SK-N-SH treated with all-trans-retinoic acid at 6 μM for 48 hours (cell line): ENCODE data around the gene KNSTRN.

ENCODE experiments used
- ATAC-seq: fragments of 200-7000 bp; cut with Tn5 transposase; 3 replicates; pipeline ENCODE4 v1.9.1; 2020; ENCODE audit warnings: mild to moderate bottlenecking, moderate library complexity
- BACH2 ChIP-seq: fragments of 250-450 bp; sonication (Bioruptor Pico); IDR thresholded peaks from 2 replicates; pipeline ENCODE4 v1.9.0; 2021; ENCODE audit warnings: mild to moderate bottlenecking, borderline replicate concordance
- CREB5 ChIP-seq: fragments of 250-450 bp; sonication (Bioruptor Pico); IDR thresholded peaks from 2 replicates; pipeline ENCODE4 v1.5.1; 2020; ENCODE audit warnings: low read depth, mild to moderate bottlenecking, moderate library complexity
- CSDC2 ChIP-seq: fragments of 250-450 bp; sonication (Bioruptor Pico); IDR thresholded peaks from 2 replicates; pipeline ENCODE4 v1.5.0; 2020; ENCODE audit warnings: mild to moderate bottlenecking, moderate library complexity
- ESRRG ChIP-seq: fragments of 250-450 bp; sonication (Bioruptor Pico); IDR thresholded peaks from 2 replicates; pipeline ENCODE4 v1.6.1; 2021; ENCODE audit warnings: mild to moderate bottlenecking
- GLIS3 ChIP-seq: fragments of 250-450 bp; sonication (Bioruptor Pico); IDR thresholded peaks from 2 replicates; pipeline ENCODE4 v1.5.0; 2020; ENCODE audit warnings: mild to moderate bottlenecking, moderate library complexity
- ISL1 ChIP-seq: fragments of 250-450 bp; sonication (Bioruptor Pico); IDR thresholded peaks from 2 replicates; pipeline ENCODE4 v2.1.2; 2022; ENCODE audit warnings: mild to moderate bottlenecking, moderate library complexity
- OSR1 ChIP-seq: fragments of 250-450 bp; sonication (Bioruptor Pico); IDR thresholded peaks from 2 replicates; pipeline ENCODE4 v1.8.0; 2022; ENCODE audit warnings: moderate library complexity, mild to moderate bottlenecking, inconsistent platforms
- PPARA ChIP-seq: fragments of 250-450 bp; sonication (Bioruptor Pico); IDR thresholded peaks from 2 replicates; pipeline ENCODE4 v1.5.0; 2020; ENCODE audit warnings: mild to moderate bottlenecking, borderline replicate concordance
- RARB ChIP-seq: fragments of 250-450 bp; sonication (Bioruptor Pico); IDR thresholded peaks from 2 replicates; pipeline ENCODE4 v1.8.0; 2021; ENCODE audit warnings: mild to moderate bottlenecking, moderate library complexity
- SNAI2 ChIP-seq: fragments of 250-450 bp; sonication (Bioruptor Pico); IDR thresholded peaks from 2 replicates; pipeline ENCODE4 v1.5.0; 2020; ENCODE audit warnings: mild to moderate bottlenecking, moderate library complexity
- TCF4 ChIP-seq: fragments of 250-450 bp; sonication (Bioruptor Pico); IDR thresholded peaks from 2 replicates; pipeline ENCODE4 v1.8.0; 2021; ENCODE audit warnings: mild to moderate bottlenecking, moderate library complexity, borderline replicate concordance
- TOX ChIP-seq: fragments of 250-450 bp; sonication (Bioruptor Pico); IDR thresholded peaks from 2 replicates; pipeline ENCODE4 v1.8.0; 2021; ENCODE audit warnings: mild to moderate bottlenecking, moderate library complexity, borderline replicate concordance
- TSHZ2 ChIP-seq: fragments of 250-450 bp; sonication (Bioruptor Pico); IDR thresholded peaks from 2 replicates; pipeline ENCODE4 v1.5.0; 2020; ENCODE audit warnings: mild to moderate bottlenecking, moderate library complexity
- ZC3H10 ChIP-seq: fragments of 250-450 bp; sonication (Bioruptor Pico); IDR thresholded peaks from 2 replicates; pipeline ENCODE4 v1.5.1; 2021; ENCODE audit warnings: mild to moderate bottlenecking, moderate library complexity
- ZFP3 ChIP-seq: fragments of 250-450 bp; sonication (Bioruptor Pico); IDR thresholded peaks from 2 replicates; pipeline ENCODE4 v1.5.0; 2020; ENCODE audit warnings: mild to moderate bottlenecking, moderate library complexity
- ZFP30 ChIP-seq: fragments of 450-650 bp; formaldehyde crosslinking; IDR thresholded peaks from 2 replicates; pipeline ENCODE4 v1.5.0; 2022; ENCODE audit warnings: mild to moderate bottlenecking, moderate library complexity
- ZNF565 ChIP-seq: fragments of 450-650 bp; formaldehyde crosslinking; conservative IDR thresholded peaks from 2 replicates; pipeline ENCODE4 v1.5.0; 2020; ENCODE audit warnings: low read depth, mild to moderate bottlenecking, moderate library complexity
- ZNF70 ChIP-seq: fragments of 450-650 bp; formaldehyde crosslinking; IDR thresholded peaks from 2 replicates; pipeline ENCODE4 v1.5.0; 2020; ENCODE audit warnings: mild to moderate bottlenecking, moderate library complexity
- ZNF8 ChIP-seq: fragments of 450-650 bp; formaldehyde crosslinking; IDR thresholded peaks from 2 replicates; pipeline ENCODE4 v1.5.0; 2020; ENCODE audit warnings: mild to moderate bottlenecking, moderate library complexity

KNSTRN gene, protein sequence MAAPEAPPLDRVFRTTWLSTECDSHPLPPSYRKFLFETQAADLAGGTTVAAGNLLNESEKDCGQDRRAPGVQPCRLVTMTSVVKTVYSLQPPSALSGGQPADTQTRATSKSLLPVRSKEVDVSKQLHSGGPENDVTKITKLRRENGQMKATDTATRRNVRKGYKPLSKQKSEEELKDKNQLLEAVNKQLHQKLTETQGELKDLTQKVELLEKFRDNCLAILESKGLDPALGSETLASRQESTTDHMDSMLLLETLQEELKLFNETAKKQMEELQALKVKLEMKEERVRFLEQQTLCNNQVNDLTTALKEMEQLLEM

DNA sequence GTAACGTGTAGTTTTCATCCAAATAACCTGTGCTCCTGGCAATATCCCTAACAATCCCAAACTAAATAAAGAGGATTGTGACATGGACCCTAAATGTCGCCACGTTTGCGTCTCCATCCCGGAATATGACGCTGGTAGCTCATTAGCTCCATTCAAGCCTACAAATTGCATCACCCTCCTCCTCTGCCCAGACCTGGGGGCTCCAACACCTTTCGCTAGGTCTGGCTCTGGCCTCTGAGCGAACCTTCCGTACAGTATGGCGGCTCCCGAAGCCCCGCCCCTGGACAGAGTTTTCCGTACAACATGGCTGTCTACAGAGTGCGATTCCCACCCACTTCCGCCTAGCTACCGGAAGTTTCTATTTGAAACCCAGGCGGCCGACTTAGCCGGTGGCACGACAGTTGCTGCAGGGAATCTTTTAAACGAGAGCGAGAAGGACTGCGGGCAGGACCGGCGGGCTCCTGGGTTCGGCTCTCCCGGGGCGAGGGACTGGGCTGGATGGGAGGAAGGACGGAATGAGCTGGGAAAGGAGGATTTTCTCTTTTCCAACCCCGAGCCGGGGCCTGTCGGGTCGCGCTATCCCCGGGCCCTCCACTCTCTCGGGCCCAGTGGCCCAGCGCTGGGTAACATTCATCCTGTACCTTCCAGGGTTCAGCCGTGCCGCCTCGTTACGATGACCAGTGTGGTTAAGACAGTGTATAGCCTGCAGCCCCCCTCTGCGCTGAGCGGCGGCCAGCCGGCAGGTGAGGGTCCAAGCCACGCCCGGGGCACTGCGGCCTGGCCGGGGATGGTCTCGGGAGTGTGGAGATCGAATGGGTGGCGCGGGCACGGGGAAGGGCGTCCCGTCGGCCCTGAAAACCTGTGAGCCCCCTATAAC is at the start of gene KNSTRN:
Gene KNSTRN, plus strand, starts transcription at position 142 of the 877 bp plus-strand sequence. Its CDS starts 115 bp downstream, at position 257.
- ATAC-seq = peak; percentile 98
- TF ChIP-seq TSHZ2 (CRISPR knock-in tag) (0 out of 2 replicates have a peak, but pooled peaks have one; percentile 36), CREB5 (CRISPR knock-in tag) (no peak), CSDC2 (CRISPR knock-in tag) (no peak), GLIS3 (no peak), SNAI2 (CRISPR knock-in tag) (no peak), ZFP30 (CRISPR knock-in tag) (no peak), BACH2 (CRISPR knock-in tag) (no peak)

DNA sequence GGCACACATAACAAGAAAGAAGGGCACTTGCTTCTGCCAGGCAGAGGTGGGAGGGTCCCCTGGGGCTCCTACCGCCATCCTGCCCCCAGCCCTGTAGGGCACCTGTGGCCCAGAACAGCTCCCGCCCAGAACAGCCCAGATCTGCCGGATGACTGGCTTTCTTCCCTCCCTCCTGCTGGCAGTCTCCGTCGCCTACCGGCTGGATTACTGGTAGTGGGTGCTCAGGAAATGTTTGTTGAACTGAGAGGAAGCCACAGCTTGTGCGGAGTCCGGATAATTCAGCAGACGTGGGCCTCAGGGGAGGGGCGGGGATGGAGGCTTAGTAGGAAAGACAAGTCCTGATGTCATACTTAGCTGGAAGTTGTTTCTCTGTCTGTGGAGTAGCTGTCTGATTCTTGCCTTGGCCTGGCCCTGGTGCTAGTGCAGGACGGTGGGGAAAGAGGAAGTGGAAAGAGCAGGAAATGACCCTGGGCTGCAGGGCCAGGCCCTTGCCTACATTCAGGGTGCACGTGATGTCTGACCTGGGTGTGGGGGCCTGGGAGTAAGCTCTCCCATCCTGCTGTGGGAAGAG is 48.5 kb upstream of the KNSTRN start:
- ATAC-seq = no peak
- TF ChIP-seq BACH2 (CRISPR knock-in tag) (no peak), SNAI2 (CRISPR knock-in tag) (no peak), ESRRG (no peak), TSHZ2 (CRISPR knock-in tag) (no peak), ISL1 (no peak), ZNF70 (CRISPR knock-in tag) (no peak), ZFP3 (CRISPR knock-in tag) (no peak), TCF4 (CRISPR knock-in tag) (no peak), GLIS3 (no peak), TOX (CRISPR knock-in tag) (no peak)

- no peak for ATAC-seq
- TF ChIP-seq BACH2 (CRISPR knock-in tag) (no peak), ZFP30 (CRISPR knock-in tag) (no peak), ZNF565 (CRISPR knock-in tag) (no peak)
- TF ChIP-seq, all 23 proteins: peak for 0
These were observed 48.0 kb upstream of the KNSTRN start for GRCh38 chr15:40334541-40334940.

DNA sequence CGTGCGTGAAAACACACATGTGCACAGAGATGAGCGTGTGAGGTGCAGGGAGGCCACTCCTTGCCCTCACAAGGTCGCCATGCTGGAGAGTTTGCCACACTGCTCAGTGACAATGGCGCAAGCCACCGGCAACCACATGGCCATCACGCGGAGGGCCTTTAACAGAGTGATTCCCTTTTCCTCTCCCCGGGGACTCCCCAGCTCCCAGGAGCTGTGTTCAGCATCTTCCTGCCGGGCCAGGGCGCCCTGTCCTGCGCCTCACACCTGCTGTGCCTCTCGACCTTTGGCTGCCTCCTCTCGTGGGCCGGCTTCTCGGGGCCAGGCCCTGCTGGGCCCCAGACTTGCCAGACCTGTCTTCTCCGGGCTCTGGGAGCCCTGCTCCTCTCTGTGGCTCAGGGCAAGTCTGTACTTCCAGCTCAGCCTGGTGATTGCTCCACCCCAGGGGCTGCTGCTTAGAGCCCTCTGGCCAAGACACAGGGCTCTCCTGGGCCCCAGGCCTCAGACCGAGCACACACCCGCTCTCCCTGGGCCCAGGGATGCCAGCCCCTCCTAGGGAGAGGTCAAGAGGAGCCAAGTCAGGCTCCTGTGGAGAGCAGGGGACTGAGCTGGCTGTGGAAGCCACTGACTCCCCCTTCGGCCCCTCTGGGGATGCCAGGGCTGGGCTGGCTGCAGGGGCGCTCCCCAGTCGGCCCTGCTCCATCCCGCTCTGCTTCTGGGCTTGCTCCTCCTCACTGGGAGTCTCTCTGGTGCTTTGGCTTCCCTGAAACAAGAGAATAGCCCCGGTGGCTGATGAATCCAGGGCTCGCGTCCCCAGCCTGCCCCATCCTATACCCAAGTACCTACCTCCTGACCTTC is 47.4 kb upstream of the KNSTRN start:
- ATAC-seq = no peak
- no peak for TF ChIP-seq RARB (CRISPR knock-in tag)
- no peak for TF ChIP-seq CREB5 (CRISPR knock-in tag)
- no peak for TF ChIP-seq ZC3H10 (CRISPR knock-in tag)
- TF ChIP-seq PPARA (CRISPR knock-in tag) = no peak
- no peak for TF ChIP-seq SNAI2 (CRISPR knock-in tag)
- TF ChIP-seq ESRRG = no peak
- TF ChIP-seq ZNF8 (CRISPR knock-in tag) = no peak
- no peak for TF ChIP-seq ISL1
- TF ChIP-seq ZNF565 (CRISPR knock-in tag) = no peak
- TF ChIP-seq OSR1 (CRISPR knock-in tag) = no peak
- TF ChIP-seq ZFP3 (CRISPR knock-in tag) = no peak
- TF ChIP-seq TCF4 (CRISPR knock-in tag) = no peak
- TF ChIP-seq ZFP30 (CRISPR knock-in tag) = no peak
- TF ChIP-seq TOX (CRISPR knock-in tag) = no peak
- TF ChIP-seq BACH2 (CRISPR knock-in tag) = no peak
- TF ChIP-seq ZNF70 (CRISPR knock-in tag) = no peak
- no peak for TF ChIP-seq TSHZ2 (CRISPR knock-in tag)
